Stimulated activated CD8-positive, alpha-beta memory T cell treated with anti-CD3 and anti-CD28 coated beads, Interleukin-2, amount 100 ng/mL, for 1 hour (primary cell): ENCODE measurements around the gene DPH2.

ENCODE experiments used
- DNase-seq, 2 donors: peaks; one replicate each; pipeline ENCODE4 v3.0.0-alpha.2; 2020; ENCODE audit warnings: low read depth in 2 of 2

The DPH2 gene

GRCh38 chr1:43945674-43946235, 24.1 kb upstream of the DPH2 start:
- no peak for DNase-seq

- DNase-seq: peak; percentile 86 to 87
Measured at GRCh38 chr1:43946236-43947060, 23.4 kb upstream of the DPH2 start, which contains the start of gene IPO13. TSS of gene IPO13 (plus strand) at chr1:43946950. CDS start at chr1:43947601, 651 bp downstream.

- no peak for DNase-seq
Measured at GRCh38 chr1:43947061-43947873, 22.5 kb upstream of the DPH2 start.

DNA sequence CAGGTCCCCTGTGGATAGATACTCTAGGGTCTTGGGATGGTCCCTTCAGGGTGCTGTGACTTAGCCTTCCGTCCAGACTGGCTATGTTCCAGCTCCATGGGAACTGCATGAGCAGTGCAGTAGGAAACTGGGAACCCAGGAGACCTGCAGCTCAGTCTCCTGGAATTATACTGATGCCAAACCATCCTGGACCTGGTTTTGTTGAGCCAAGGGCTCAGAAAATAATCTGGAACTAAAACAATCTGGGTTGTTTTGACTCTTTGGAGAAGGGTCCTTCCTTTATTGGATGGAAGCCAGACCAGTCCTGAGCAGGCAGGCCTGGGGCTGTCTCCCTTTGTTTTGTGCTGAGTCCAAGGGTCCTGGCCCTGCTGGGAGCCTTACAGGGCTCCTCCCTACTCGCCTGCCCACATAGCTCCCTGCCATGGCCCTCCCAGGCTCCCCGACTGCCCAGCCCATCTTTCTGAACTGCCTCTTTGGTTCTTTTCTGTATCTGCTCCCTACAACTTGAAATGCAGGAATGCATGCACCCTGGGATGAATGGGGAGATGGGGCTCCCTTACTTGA, 21.9 kb upstream of the DPH2 start:
- DNase-seq: no peak

DNA sequence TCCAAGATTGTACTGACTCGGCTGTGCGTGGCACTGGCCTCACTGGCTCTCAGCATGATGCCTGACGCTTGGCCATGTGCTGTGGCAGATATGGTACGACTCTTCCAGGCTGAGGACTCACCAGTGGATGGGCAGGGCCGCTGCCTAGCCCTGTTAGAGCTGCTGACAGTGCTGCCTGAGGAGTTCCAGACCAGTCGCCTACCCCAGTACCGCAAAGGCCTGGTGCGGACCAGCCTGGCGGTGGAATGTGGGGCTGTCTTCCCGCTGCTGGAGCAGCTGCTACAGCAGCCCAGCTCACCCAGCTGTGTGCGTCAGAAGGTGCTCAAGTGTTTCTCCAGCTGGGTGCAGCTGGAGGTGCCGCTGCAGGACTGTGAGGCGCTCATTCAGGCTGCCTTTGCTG, 20.1 kb upstream of the DPH2 start:
- DNase-seq: no peak

DNA sequence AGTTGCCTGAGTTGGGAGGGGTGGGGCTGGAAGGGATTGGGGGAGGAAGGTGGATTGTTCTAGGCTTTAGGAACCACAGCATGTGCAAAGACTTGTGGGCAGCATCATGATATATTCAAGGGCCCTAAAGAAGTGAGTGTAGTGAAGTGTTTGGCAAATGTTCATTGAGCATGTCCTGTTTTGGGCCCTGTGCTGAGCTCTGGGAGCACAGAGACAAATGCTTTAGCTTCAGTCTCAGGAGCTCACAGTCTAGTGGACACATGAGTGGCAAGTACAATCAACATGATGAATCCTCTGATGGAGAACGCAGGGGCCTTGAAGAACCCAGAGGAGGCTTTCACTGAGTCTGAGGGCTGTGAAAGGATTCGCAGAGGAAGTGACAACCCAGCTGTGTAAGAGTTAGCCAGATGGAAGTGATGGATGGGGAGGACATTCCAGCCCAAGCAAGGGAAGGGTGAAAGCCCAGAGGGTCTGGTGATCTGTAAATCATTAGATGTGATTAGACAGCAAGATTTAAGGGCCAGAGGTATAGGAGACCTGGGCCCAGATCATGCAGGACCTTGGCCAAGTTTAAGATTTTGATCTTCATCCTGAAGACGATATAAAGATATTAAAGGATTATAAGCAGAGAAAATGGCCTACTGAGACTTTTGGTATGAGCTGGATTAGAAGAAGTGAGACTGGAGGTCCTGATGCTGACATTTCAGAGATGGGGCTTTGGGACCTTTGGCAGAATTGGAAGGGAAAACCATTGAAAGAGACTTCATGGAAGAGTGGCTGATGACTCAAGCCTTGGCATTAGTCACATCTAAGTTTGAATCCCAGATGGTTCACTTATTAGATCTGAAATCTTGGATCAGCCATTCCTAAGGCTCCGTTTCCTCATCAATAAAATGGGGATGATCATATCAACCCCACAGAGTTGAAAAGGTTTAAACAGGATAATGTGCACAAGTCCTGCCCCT, 18.5 kb upstream of the DPH2 start:
- no peak for DNase-seq

DNA sequence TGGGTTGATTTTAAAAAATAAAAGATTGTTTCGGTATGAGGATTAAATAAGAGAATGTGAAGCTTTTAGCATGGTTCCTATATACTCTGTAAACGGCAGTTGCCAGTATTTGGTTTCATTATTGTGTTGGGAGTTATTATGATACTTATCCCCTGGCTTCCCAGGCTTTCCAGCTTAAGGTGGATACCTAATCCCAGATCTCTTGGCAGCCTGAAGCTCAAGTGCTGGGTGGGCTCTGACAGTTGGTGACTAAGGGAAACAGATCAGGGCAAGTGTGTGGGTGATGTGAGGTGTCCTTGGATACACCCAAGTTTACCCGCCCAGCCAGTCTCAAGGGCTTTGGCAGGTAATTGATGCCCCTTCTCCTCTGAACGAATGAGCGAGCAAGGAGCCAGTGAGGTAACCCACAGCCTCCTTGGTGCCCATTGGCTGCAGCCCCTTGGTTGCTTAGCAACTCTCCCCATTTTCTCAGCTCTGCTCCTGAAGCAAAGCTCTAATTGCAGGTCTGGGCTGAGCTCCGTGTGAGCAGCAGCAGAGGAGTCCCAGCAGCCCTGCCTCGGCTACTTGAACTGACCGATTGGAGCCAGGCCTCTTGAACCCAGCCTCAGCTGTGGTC, 17.0 kb upstream of the DPH2 start:
- DNase-seq: no peak

- DNase-seq: no peak
Measured at GRCh38 chr1:43953361-43953760, 16.4 kb upstream of the DPH2 start.

GRCh38 chr1:43954036-43954435, 15.8 kb upstream of the DPH2 start:
- DNase-seq: no peak

GRCh38 chr1:43956234-43956633, 13.6 kb upstream of the DPH2 start:
- no peak for DNase-seq

DNA sequence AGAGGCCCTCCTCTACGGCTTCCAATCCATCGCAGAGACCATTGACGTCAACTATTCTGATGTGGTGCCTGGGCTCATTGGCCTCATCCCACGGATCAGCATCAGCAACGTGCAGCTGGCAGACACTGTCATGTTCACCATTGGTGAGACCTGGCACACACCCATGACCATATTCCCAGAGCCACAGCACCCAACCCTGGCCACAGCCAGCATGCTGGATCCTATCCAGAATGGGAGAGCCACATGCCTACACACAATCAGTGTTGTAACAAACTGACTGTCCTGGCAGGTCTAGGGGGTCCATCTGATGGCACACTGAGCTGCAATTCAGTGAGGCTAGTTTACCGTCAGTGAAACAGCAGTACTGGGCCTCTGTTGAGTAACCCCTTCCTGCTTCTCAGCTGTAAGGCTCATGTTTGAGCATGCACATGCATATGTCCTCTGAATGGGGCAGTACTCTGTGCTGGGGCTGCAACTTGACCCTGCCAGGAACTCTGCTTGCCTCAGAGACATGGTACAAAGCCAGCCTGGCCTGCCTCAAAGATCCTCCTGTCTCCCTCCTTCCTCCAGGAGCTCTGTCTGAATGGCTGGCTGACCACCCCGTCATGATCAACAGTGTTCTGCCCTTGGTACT, 12.3 kb upstream of the DPH2 start:
- no peak for DNase-seq

DNA sequence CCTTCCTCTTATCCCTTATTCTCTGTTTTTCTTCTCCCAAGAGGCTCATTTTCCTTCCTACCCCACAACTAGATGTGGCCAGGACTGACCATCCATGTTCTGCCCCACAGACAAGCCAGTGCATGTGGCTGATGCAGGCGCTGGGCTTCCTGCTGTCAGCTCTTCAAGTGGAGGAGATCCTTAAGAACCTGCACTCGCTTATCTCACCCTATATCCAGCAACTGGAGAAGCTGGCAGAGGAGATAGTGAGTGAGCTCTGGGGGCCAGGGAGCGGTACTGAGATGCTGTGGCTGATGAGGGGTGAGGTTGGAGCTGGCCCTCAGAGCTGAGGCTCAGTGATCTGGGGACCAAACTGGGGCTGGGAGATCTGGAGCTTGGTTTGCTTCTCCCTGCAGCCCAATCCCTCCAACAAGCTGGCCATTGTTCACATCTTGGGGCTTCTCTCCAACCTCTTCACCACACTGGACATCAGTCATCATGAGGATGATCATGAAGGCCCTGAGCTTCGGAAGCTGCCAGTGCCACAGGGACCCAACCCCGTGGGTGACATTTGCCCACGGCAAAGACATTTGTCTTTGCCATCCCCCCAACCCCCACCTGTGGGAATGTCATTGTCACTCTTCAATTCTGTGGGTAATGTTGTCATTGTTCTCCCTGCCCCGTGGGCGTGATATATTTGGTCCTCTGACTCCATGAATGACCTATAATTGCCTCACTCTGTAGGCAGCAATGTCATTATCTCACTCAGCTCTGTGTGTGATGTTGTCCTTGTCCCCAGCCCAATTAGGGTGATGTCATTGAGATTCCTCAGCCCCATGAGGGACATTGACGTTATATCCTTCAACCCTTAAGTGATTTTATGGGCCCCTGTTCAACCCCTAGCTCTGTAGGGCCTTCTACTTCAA, 11.2 kb upstream of the DPH2 start:
- DNase-seq: no peak

DNA sequence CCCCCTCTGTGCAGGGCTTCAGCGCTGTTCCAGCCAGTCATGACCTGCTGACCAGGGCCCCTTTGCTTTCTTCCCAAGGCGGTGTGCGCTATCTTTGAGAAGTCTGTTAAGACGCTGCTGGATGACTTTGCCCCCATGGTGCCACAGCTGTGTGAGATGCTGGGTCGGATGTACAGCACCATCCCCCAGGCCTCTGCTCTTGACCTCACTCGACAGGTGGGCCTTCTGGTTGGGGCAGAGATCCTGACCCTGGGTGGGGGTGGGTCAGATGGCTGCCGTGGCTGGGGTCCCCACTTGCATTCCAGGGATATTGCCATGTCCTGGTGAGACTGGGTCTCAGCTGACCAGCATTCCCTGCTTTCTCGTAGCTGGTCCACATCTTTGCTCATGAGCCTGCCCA, 9.0 kb upstream of the DPH2 start:
- no peak for DNase-seq

DNA sequence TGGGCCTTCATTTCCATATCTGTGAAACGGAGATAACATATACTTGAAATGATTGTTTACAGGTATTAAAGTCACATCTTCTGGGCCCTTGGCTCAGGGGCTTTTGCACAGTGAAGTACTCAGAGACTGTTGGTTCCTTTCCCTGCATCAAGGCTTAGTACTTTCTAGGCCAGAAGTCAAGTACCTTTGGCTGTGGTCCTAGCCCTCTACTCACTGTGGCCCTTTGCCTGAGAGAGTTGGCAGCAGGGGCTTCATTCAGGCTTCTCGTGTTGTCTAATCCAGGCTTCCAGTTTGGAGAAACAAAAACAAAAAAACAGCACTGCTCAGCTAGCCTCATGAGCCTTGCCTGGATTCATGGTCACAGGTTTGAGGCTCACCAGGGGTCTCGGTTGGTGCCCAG, 8.1 kb upstream of the DPH2 start:
- no peak for DNase-seq

DNA sequence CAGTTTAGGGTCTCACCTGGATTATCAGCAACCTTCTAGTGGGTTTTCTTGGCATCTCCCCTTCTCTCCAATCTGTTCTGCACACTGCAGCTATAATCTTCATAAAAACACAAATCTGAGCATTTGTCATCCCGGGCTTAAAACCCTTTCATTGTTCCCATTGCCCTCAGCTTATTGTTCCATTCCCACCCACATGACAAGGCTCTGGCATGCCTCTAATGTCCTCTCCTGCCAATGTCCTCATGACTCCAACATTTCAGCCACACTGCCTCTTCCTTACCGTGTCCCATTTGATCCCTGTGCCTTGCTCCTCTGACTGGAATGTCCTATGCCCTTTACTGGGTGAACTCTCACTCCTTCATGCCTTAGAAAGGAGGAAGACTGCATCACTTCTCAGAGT, 7.5 kb upstream of the DPH2 start:
- DNase-seq: no peak

- DNase-seq: no peak
Measured at GRCh38 chr1:43963006-43963405, 6.8 kb upstream of the DPH2 start.

DNA sequence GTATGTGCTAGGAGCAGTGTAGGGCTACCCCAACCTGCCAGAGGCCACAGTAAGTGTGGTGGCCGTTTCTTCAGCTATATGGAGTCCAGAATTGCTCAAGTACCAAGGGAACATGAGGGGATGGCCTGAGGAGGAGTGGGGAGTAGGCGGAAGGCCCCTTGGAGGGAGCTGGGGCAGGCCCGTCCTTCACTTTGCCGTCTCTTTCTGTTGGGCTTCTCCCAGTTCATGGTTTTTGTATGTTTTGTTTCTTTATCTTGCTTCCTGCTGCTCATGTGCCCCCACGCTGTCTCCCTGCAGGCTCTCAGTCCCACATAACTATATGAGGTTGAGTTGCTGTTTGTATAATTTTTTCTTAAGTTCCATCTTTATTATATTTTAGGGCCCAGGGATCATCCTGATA, 5.9 kb upstream of the DPH2 start:
- no peak for DNase-seq

DNA sequence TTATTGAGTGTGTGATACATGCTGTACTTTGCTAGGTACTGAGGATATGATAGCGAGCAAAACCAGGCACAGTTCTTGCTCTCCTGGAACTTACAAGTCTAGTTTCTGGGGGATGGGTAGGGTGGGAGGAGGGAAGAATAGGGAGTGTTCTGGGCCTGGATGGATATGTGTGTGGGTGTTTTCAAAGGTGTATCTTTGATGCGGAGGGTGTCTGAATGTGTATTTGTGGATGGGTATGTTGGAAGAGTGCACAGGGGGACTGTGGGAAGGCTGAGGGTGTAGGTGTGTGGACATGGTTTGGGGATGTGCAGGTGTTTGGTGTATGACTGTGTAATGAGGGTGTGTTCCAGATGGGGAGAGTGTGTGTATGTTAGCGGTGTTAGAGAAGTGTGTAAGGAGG, 4.5 kb upstream of the DPH2 start:
- DNase-seq: no peak

DNA sequence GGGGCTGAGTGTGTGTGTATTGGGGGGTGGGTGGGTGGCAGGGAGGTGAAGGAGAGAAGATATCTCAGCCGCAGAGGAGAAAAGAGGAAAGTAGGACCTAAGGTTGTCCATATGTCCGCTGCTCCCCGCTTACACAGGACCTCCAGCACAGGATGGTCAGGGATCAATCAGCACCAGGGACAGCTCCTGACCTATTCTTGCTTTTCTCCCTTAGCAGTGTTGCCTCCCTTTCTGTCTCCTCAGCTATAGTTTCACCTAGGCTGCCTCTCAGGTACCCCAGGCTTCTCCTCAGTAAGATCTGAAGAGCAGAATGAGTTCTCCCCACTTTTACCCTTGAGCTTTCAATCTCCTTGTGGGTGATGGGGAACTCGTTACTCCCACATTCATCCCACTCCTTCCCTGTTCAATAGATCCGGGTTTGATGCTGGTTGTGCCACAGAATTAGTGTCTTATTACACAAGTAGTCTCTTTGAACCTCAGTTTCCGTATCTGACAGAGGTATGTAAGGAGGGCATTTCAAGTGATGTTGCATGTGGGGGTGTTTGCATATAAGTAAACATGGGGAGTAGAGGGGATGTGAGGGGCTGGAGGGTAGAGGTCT, 1.4 kb upstream of the DPH2 start:
- no peak for DNase-seq
